GM21723 (cell line): ENCODE measurements around the gene CAGE1.
"Not testable (repeated sequence)": the region's sequence is repeated elsewhere in the genome, so short reads cannot be mapped to it uniquely, and the experiment has no call there.

Experiments used
- ATAC-seq: cut with Tn5 transposase; IDR thresholded peaks from one replicate; pipeline ENCODE4 v1.9.1; 2021; ENCODE audit warnings: mild to moderate bottlenecking, moderate library complexity; ENCODE audit not compliant: unreplicated experiment

Gene CAGE1

GRCh38 chr6:7410851-7411250, 21.3 kb upstream of the CAGE1 start:
- ATAC-seq: no peak

- no peak for ATAC-seq
Measured at GRCh38 chr6:7409740-7410139, 20.2 kb upstream of the CAGE1 start.

- no peak for ATAC-seq
Measured at GRCh38 chr6:7406743-7407142, 17.2 kb upstream of the CAGE1 start.

- no peak for ATAC-seq
Measured at GRCh38 chr6:7404546-7404945, 15.0 kb upstream of the CAGE1 start.

GRCh38 chr6:7402716-7403115, 13.2 kb upstream of the CAGE1 start:
- no peak for ATAC-seq

- ATAC-seq: no peak
Measured at GRCh38 chr6:7401075-7401474, 11.5 kb upstream of the CAGE1 start.

- ATAC-seq: no peak
Measured at GRCh38 chr6:7392402-7392801, 2.9 kb upstream of the CAGE1 start.

- ATAC-seq: no peak
Measured at GRCh38 chr6:7391151-7391550, 1.6 kb upstream of the CAGE1 start.

GRCh38 chr6:7390226-7390878, 810 bp upstream of the CAGE1 start:
- peak; percentile 13 for ATAC-seq

- ATAC-seq: no peak
Measured at GRCh38 chr6:7389162-7389450, 436 bp downstream of the CAGE1 start.

GRCh38 chr6:7381092-7381491, 8.4 kb downstream of the CAGE1 start:
- no peak for ATAC-seq

GRCh38 chr6:7378740-7379139, 10.8 kb downstream of the CAGE1 start:
- no peak for ATAC-seq

GRCh38 chr6:7377961-7378360, 11.6 kb downstream of the CAGE1 start:
- no peak for ATAC-seq

- no peak for ATAC-seq
Measured at GRCh38 chr6:7373739-7374138, 15.8 kb downstream of the CAGE1 start.

GRCh38 chr6:7367408-7367807, 22.1 kb downstream of the CAGE1 start:
- no peak for ATAC-seq

- ATAC-seq: not testable (repeated sequence)
Measured at GRCh38 chr6:7351916-7352315, 37.6 kb downstream of the CAGE1 start.

GRCh38 chr6:7350591-7350990, 39.0 kb downstream of the CAGE1 start:
- not testable (repeated sequence) for ATAC-seq

GRCh38 chr6:7347551-7347997, 42.0 kb downstream of the CAGE1 start:
- ATAC-seq: not testable (repeated sequence)

GRCh38 chr6:7344773-7345450, 44.6 kb downstream of the CAGE1 start:
- not testable (repeated sequence) for ATAC-seq

- no peak for ATAC-seq
Measured at GRCh38 chr6:7343546-7344475, 45.7 kb downstream of the CAGE1 start.

- ATAC-seq: no peak
Measured at GRCh38 chr6:7341989-7342742, 47.4 kb downstream of the CAGE1 start.
